Spleen (tissue), 11 donors: ENCODE data around the gene ZNF235. TPM values are rescaled to one million over a fixed set of nuclear protein-coding genes. Genes with fewer than 3 reads are reported as not detected.

Experiments used
- DNase-seq: peaks from one replicate; pipeline ENCODE4 v3.0.0-alpha.2; 2020
- H3K27ac ChIP-seq, 8 donors: fragments of 200-600 bp; sonication (generic) in 7 of 8; 1 replicate in 4 of 8; 2 replicates in 4 of 8; pipeline versions ENCODE4 v1.5.0 to v1.8.0; 2016 to 2021; ENCODE audit warnings: inconsistent platforms in 4 of 8, mild to moderate bottlenecking in 4 of 8, moderate library complexity in 1 of 8
- H3K27me3 ChIP-seq, 7 donors: fragments of 200-600 bp; sonication (generic) in 6 of 7; replicated peaks in 1 of 7; 1 replicate in 4 of 7; 2 replicates in 3 of 7; pipeline versions ENCODE4 v1.5.0 to v1.8.0; 2016 to 2021; ENCODE audit warnings: inconsistent platforms in 3 of 7, mild to moderate bottlenecking in 1 of 7
- H3K36me3 ChIP-seq, 6 donors: fragments of 200-600 bp; sonication (generic) in 5 of 6; 1 replicate in 4 of 6; 2 replicates in 2 of 6; pipeline versions ENCODE4 v1.5.0 to v1.8.0; 2016 to 2021; ENCODE audit warnings: inconsistent platforms in 2 of 6
- H3K4me1 ChIP-seq, 6 donors: fragments of 200-600 bp; sonication (generic) in 5 of 6; 1 replicate in 3 of 6; 2 replicates in 3 of 6; pipeline versions ENCODE4 v1.5.0 to v1.8.0; 2016 to 2021; ENCODE audit warnings: inconsistent platforms in 3 of 6
- H3K4me3 ChIP-seq, 8 donors: fragments of 200-600 bp; sonication (generic) in 7 of 8; 1 replicate in 4 of 8; 2 replicates in 4 of 8; pipeline versions ENCODE4 v1.5.0 to v1.8.0; 2016 to 2021; ENCODE audit warnings: inconsistent platforms in 4 of 8, mild to moderate bottlenecking in 4 of 8, moderate library complexity in 2 of 8
- H3K9me3 ChIP-seq, 8 donors: fragments of 200-600 bp; sonication (generic) in 7 of 8; 1 replicate in 4 of 8; 2 replicates in 4 of 8; pipeline versions ENCODE4 v1.5.0 to v1.8.0; 2016 to 2021; ENCODE audit warnings: inconsistent platforms in 4 of 8
- CTCF ChIP-seq, 11 experiments: fragments of 200-600 bp in 7 of 11; fragments of 450-650 bp in 4 of 11; sonication (generic) in 4 of 11; IDR thresholded peaks in 8 of 11; conservative IDR thresholded peaks in 3 of 11; 1 replicate in 7 of 11; 2 replicates in 4 of 11; pipeline versions ENCODE4 v1.4.0 to v1.8.0; 2016 to 2021; ENCODE audit warnings: antibody characterized with exemption in 11 of 11, inconsistent platforms in 4 of 11, mild to moderate bottlenecking in 1 of 11
- POLR2A ChIP-seq, 3 donors: fragments of 450-650 bp; IDR thresholded peaks; one replicate each; pipeline ENCODE4 v1.5.1; 2017; ENCODE audit warnings: antibody characterized with exemption in 3 of 3, mild to moderate bottlenecking in 1 of 3
- POLR2AphosphoS5 ChIP-seq, 3 donors: sonication (generic); formaldehyde crosslinking; IDR thresholded peaks; one replicate each; pipeline ENCODE4 v1.5.1; 2017; ENCODE audit warnings: antibody characterized with exemption in 3 of 3
- WGBS, 5 donors: extraction: QIAGEN DNeasy Blood & Tissue Kit in 3 of 5; methylation state at CpG; one replicate each; pipeline versions ENCODE4 v1.1.5 to v1.1.7; 2013 to 2018; 5-methylcytosine and 5-hydroxymethylcytosine counted together
- intact Hi-C: fragments of 100-400 bp; cut with DNase I; formaldehyde crosslinking; loops from one replicate; pipeline ENCODE4 v1.15.0; 2023; ENCODE audit warnings: low total_unique reads
- polyA plus RNA-seq, 3 donors: library from polyadenylated mRNA; stranded (reverse); fragments of 200-250 nt; gene quantifications; one replicate each; pipeline ENCODE4 v1.2.1, GENCODE V29; 2013
- total RNA-seq, 7 donors: library from RNA; depleted of rRNA in 3 of 7; stranded (reverse); fragments of >200 nt in 3 of 7; fragmentation: NEBNext Ultra II Directional in 4 of 7; extraction: Animal tissue kit (Norgen Biotek cat#: 25700) in 4 of 7; gene quantifications; one replicate each; pipeline versions ENCODE4 v1.1.0 to v1.2.1, GENCODE V29; 2016 to 2021
- donor health status: healthy with polysubstance abuse.
- donor health status: DM: no; HTN: no; CAD: no; lungs with moderate emphysema.
- donor health status: DM: no; HTN: no; CAD: no.
- donor health status: Bipolar disorder and iron deficiency.
- donor health status: healthy.
- donor health status: DM: no; HTN: no; CAD: no.
- donor health status: DM: yes; HTN: yes; CAD: no.

Gene ZNF235
- total and polyA plus RNA-seq, 10 donors = 2.4 to 14.6 (median 9.8) TPM

- H3K4me1 ChIP-seq = peaks cover 0 to 8% (median 0%) of the 10 kb centered on the region in 6 donors
- peaks cover 3 to 100% (median 99%) of the 10 kb centered on the region in 8 donors for H3K9me3 ChIP-seq
- H3K4me3 ChIP-seq = no peak overlapping the region
- WGBS, 5 donors = 65 to 81% (median 76%) methylated on average over 6 of the region's 6 CpGs
- no peak overlapping the region for H3K27ac ChIP-seq
- peaks cover 0 to 10% (median 0%) of the 10 kb centered on the region in 6 donors for H3K36me3 ChIP-seq
- H3K27me3 ChIP-seq = no peaks in the 10 kb centered on the region
- intact Hi-C loops = no loop called here
- TF ChIP-seq POLR2AphosphoS5 (IDR thresholded peaks at IDR 0.05) (no peak), POLR2A (IDR thresholded peaks at IDR 0.05) (no peak), CTCF (IDR thresholded peaks at IDR 0.05 in 8 of 11, conservative IDR thresholded peaks at IDR 0.05 in 3 of 11) (no peak)
- DNase-seq = no peak
Measured at GRCh38 chr19:44260695-44261446, 44.0 kb downstream of the ZNF235 start.

GRCh38 chr19:44260343-44260681, 44.5 kb downstream of the ZNF235 start:
- Histone ChIP-seq H3K36me3 (peaks cover 0 to 6% (median 0%) of the 10 kb centered on the region in 6 donors), H3K4me1 (peaks cover 0 to 8% (median 0%) of the 10 kb centered on the region in 6 donors), H3K27me3 (no peaks in the 10 kb centered on the region), H3K4me3 (peak overlapping the region in 6 of 8 donors; percentile 18 to 64 (median 38)), H3K9me3 (peaks cover 3 to 100% (median 99%) of the 10 kb centered on the region in 8 donors), H3K27ac (peak overlapping the region in 7 of 8 donors; percentile 29 to 75 (median 62))
- intact Hi-C loops = no loop called here
- 16 to 32% (median 24%) methylated on average over 7 of the region's 7 CpGs for whole genome bisulfite sequencing, 5 donors
- no peak for TF ChIP-seq CTCF (IDR thresholded peaks at IDR 0.05 in 8 of 11, conservative IDR thresholded peaks at IDR 0.05 in 3 of 11)
- TF ChIP-seq POLR2A (IDR thresholded peaks at IDR 0.05) = no peak
- TF ChIP-seq POLR2AphosphoS5 (IDR thresholded peaks at IDR 0.05) = no peak
- no peak for DNase-seq

- no peak for DNase-seq
- H3K4me1 ChIP-seq = peaks cover 0 to 8% (median 0%) of the 10 kb centered on the region in 6 donors
- TF ChIP-seq POLR2AphosphoS5 (IDR thresholded peaks at IDR 0.05) = no peak
- no peak for TF ChIP-seq CTCF (IDR thresholded peaks at IDR 0.05 in 8 of 11, conservative IDR thresholded peaks at IDR 0.05 in 3 of 11)
- no peak for TF ChIP-seq POLR2A (IDR thresholded peaks at IDR 0.05)
- peaks cover 3 to 100% (median 100%) of the 10 kb centered on the region in 8 donors for H3K9me3 ChIP-seq
- peaks cover 0 to 16% (median 0%) of the 10 kb centered on the region in 6 donors for H3K36me3 ChIP-seq
- WGBS, 5 donors = 89 to 98% (median 94%) methylated on average over 2 of the region's 2 CpGs
- H3K27ac ChIP-seq = peak overlapping the region in 1 of 8 donors; percentile 75
- no peaks in the 10 kb centered on the region for H3K27me3 ChIP-seq
- intact Hi-C loops = no loop called here
- no peak overlapping the region for H3K4me3 ChIP-seq
Measured at GRCh38 chr19:44258835-44259413, 45.9 kb downstream of the ZNF235 start.

GRCh38 chr19:44258136-44258535, 46.7 kb downstream of the ZNF235 start:
- no peak for DNase-seq
- H3K27me3 ChIP-seq = no peaks in the 10 kb centered on the region
- peaks cover 3 to 100% (median 100%) of the 10 kb centered on the region in 8 donors for H3K9me3 ChIP-seq
- H3K36me3 ChIP-seq = peaks cover 0 to 18% (median 0%) of the 10 kb centered on the region in 6 donors
- no peak overlapping the region for H3K27ac ChIP-seq
- TF ChIP-seq CTCF (IDR thresholded peaks at IDR 0.05 in 8 of 11, conservative IDR thresholded peaks at IDR 0.05 in 3 of 11) (no peak), POLR2AphosphoS5 (IDR thresholded peaks at IDR 0.05) (no peak), POLR2A (IDR thresholded peaks at IDR 0.05) (no peak)
- 95 to 100% (median 98%) methylated on average over 1 of the region's 1 CpG for WGBS, 5 donors
- no peak overlapping the region for H3K4me3 ChIP-seq
- peaks cover 0 to 8% (median 0%) of the 10 kb centered on the region in 6 donors for H3K4me1 ChIP-seq
- intact Hi-C loops = no loop called here
